D721Med (cell line): Measurements from ENCODE around the gene PDCD2L.
"Not testable (repeated sequence)": the region's sequence is repeated elsewhere in the genome, so short reads cannot be mapped to it uniquely, and the experiment has no call there.

Experiments
- DNase-seq: peaks from one replicate; pipeline ENCODE4 v3.0.0; 2011; ENCODE audit warnings: low spot score; ENCODE audit not compliant: insufficient read length
- FAIRE-seq: peaks from 2 replicates; lab custom pipeline; 2011; peaks lifted over from hg19 to GRCh38; lab: Jason Lieb, UNC
- TF ChIP-seq, protein P1 (sequence below): IDR thresholded peaks from 2 replicates; pipeline ENCODE4 v1.5.1; 2012; ENCODE audit warnings: mild to moderate bottlenecking, control low read depth; ENCODE audit not compliant: insufficient read depth; ENCODE audit errors: missing control alignments

Gene PDCD2L

DNA sequence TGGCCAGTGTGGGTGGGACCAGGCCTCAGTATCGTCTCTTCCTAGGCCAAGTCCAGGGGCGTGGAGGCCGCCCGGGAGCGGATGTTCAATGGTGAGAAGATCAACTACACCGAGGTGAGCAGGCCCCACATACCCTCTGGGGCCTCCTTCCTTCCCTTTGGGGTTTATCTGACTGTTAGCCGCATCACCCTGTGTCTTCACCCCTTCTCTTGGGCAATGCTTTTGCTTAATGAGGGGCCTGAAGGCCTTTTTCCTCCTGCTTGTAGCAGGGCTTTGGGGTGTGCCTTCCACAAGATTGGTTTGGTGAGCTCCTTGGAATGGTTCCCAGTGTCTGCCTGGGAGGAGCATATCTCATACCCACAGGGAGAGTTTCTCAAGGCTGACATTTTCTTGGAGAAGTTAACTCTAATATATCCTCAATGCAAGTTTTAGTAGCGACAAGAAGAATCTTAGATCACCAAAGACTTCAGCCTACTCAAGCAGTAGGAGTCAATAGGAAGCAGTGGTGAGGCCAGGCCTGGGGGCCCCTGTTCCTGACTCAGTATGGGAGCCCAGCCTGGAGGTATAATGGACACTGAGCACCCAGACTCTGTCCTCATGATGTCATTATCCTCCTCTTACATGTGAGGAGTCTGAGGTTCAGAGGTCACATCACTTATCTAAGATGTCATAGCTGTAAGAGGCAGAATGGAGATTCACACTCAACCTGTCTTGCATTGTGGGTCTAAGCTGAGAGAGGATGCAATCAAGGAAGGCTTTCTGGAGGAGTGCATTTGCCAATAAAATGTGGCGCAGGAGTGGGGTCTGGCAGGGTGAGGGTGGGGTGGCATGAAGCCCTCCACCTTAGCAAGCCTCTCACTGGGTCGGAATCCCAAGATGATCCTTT is 37.2 kb upstream of the PDCD2L start:
- TF ChIP-seq, protein P1, sequence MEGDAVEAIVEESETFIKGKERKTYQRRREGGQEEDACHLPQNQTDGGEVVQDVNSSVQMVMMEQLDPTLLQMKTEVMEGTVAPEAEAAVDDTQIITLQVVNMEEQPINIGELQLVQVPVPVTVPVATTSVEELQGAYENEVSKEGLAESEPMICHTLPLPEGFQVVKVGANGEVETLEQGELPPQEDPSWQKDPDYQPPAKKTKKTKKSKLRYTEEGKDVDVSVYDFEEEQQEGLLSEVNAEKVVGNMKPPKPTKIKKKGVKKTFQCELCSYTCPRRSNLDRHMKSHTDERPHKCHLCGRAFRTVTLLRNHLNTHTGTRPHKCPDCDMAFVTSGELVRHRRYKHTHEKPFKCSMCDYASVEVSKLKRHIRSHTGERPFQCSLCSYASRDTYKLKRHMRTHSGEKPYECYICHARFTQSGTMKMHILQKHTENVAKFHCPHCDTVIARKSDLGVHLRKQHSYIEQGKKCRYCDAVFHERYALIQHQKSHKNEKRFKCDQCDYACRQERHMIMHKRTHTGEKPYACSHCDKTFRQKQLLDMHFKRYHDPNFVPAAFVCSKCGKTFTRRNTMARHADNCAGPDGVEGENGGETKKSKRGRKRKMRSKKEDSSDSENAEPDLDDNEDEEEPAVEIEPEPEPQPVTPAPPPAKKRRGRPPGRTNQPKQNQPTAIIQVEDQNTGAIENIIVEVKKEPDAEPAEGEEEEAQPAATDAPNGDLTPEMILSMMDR = no peak

DNA sequence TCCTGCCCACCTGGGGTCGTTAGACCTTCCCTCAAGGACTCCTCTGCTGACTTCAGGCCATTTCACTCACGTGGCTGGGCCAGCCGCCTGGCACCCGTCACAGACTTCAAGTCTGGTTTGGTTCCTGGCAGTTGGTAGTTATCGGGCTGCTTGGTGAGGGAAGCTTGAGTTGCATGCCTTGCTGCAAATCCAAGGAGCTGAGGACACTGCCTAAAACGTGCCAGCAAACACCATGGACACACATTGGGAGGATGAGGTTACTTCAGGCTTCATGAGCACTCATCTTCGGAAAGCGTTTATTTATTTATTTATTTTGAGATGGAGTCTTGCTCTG is 36.6 kb upstream of the PDCD2L start:
- DNase-seq (no peak), FAIRE-seq (no peak)
- TF ChIP-seq, protein P1 = no peak

More for the DNA sequence above, 37.2 kb upstream of the PDCD2L start:
- DNase-seq = no peak
- FAIRE-seq = no peak

DNA sequence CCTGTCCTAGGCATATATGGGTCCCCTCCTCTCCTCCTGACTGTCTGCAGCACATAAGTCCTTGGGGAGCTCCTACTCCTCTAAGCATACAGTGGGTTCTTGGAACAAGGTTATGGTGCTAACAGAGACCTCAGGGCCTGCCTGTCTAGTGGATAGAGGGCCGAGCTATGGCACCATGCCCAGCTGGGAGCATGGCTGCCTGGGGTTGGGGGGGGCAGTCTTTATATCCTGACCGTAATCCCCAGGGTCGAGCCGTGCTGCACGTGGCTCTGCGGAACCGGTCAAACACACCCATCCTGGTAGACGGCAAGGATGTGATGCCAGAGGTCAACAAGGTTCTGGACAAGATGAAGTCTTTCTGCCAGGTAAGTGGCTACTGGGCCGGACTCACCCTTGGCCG is 35.9 kb upstream of the PDCD2L start:
- no peak for DNase-seq
- TF ChIP-seq, protein P1 = no peak
- FAIRE-seq = no peak

DNA sequence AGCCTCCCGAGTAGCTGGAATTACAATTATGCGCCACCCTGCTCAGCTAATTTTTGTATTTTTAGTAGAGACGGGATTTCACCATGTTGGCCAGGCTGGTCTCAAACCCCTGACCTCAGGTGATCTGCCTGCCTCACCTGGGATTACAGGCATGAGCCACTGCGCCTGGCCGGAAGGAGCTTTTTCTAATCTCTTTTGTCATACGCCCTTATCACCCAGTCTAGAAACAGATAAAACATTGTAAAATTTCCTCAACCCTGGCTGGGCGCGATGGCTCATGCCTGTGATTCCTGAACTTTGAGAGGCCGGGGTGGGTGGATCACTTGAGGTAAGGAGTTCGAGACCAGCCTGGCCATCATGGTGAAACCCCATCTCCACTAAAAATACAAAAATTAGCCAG is 35.0 kb upstream of the PDCD2L start:
- DNase-seq, FAIRE-seq: not testable (repeated sequence)

DNA sequence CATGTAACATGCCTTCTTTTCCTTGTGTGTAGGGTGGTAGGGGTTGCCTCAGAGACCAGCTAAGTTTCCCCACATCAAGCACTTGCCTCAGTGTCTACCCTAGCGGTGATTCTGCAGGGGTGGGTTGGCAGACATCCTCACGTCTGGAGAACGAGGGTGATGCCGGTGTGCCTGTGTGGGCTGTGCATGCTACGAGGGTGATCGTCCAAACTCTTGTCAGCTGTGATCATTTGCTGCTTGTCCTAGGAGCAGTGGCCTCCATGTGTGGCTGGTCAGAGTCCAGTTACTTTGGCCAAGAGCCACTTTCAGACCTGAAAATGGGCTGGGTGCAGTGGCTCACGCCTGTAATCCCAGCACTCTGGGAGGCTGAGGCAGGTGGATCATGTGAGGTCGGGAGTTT is 34.1 kb upstream of the PDCD2L start:
- DNase-seq (no peak), FAIRE-seq (no peak)
- TF ChIP-seq, protein P1 = no peak

DNA sequence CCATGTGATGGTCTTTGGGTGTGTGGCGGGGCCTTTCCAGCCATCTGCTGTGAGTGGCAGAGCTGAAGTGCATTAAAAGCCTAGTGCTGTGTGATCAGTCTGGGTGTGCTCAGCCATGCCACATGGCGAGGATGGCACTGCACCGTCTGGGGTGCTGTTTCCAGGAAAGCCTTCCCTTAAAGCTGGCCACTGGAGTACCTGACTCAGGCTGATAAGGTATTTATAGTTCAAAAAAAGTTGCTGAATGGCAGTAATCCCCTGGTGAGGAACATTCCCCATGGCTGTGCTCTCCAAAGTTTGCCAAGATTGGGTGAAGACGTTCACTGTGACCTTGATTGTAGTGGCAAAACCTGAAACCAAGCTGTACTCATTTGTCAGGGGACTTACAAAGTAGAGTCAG is 33.2 kb upstream of the PDCD2L start:
- DNase-seq = no peak
- TF ChIP-seq, protein P1 = no peak
- FAIRE-seq = no peak

DNA sequence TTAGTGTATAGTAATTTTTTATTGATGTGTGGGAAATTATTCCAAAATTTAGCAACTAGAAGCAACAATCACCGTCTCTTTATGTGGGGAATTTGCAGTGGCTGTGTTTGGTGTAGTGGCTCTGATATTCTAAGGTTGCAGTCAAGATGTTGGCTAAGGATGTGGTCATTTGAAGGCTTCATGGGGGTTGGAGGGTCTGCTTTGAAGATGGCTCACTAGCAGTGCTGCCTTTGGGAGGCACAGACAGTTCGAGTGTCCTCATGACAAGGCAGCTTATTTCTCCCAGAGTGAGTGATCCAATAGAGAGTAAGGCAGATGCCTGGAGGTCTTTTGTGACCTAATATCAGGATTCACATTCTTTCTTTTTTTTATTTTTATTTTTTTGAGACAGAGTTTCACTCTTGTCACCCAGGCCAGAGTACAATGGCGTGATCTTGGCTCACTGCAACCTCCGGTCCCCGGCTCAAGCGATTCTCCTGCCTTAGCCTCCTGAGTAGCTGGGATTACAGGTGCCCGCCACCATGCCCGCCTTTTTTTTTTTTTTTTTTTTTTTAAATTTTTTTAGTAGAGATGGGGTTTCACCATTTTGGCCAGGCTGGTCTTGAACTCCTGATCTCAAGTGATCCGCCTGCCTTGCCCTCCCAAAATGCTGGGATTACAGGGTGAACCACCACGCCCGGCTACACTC is 30.5 kb upstream of the PDCD2L start:
- FAIRE-seq = no peak
- TF ChIP-seq, protein P1 = no peak
- DNase-seq = no peak
